PFSK-1 (cell line): ENCODE results near the gene C1orf35.

Source experiments
- FOXP2 ChIP-seq: optimal IDR thresholded peaks from 2 replicates; pipeline ENCODE3; 2011; ENCODE audit warnings: borderline replicate concordance, control low read depth, inconsistent platforms; ENCODE audit not compliant: insufficient read depth; ENCODE audit errors: extremely low read length, extremely low read depth
- POLR2AphosphoS5 ChIP-seq: IDR thresholded peaks from 2 replicates; pipeline ENCODE4 v1.6.1; 2012; ENCODE audit warnings: low read depth, mild to moderate bottlenecking, control low read depth, low read length, moderate library complexity
- SIN3A ChIP-seq: IDR thresholded peaks from 2 replicates; pipeline ENCODE4 v1.6.1; 2012; ENCODE audit warnings: mild to moderate bottlenecking, low read length, moderate library complexity, borderline replicate concordance; ENCODE audit not compliant: insufficient read depth
- TAF1 ChIP-seq: IDR thresholded peaks from 2 replicates; pipeline ENCODE4 v1.6.1; 2012; ENCODE audit warnings: low read length, control low read depth, borderline replicate concordance; ENCODE audit not compliant: insufficient read depth
- TF ChIP-seq, protein P1 (sequence below), 2 experiments: IDR thresholded peaks; 2 replicates each; pipeline versions ENCODE4 v1.6.1 to v1.8.0; 2011 to 2012; ENCODE audit warnings: low read depth in 2 of 2, low read length in 2 of 2, control low read depth in 1 of 2, inconsistent platforms in 1 of 2, mild to moderate bottlenecking in 1 of 2, moderate library complexity in 1 of 2; ENCODE audit not compliant: insufficient read depth in 1 of 2

Gene C1orf35

DNA sequence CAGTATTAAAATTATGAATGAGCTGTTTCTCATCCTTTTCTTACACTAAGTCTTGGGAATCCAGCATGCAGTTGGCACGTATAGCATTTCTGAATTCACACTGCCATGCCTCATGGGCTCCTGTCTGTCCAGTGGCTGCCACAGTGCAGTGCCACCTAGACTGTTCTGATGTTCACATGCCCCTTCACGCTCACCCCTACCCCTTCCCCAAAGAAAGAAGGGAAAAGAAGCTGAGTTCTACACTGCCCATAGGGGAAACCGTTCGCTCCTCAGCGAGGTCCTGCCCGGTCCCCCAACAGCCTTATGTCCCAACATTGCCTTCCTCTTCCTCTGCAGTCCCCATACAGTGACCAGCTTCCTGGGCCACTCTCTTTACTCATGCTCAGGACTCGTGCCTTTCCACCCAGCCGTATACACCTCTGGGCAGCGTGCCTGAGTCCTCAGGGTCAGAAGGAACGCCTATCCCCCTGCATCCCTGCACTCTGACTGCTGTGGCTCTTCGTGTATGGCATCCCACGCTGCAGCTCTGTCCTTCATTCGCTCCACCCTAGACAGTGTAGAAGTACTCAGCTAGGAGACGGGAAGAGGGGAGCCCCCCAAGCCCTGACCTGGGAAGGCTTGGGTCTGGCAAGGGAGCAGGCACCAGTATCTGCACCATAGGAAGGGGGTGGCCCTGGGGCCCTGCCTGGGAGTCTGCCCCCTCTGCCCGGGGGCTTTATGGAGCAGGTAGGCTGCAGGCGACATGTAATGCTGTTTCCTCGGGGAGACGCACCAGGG, 44.8 kb downstream of the C1orf35 start:
- TF ChIP-seq POLR2AphosphoS5: no peak
- no peak for TF ChIP-seq TAF1
- TF ChIP-seq, protein P1, sequence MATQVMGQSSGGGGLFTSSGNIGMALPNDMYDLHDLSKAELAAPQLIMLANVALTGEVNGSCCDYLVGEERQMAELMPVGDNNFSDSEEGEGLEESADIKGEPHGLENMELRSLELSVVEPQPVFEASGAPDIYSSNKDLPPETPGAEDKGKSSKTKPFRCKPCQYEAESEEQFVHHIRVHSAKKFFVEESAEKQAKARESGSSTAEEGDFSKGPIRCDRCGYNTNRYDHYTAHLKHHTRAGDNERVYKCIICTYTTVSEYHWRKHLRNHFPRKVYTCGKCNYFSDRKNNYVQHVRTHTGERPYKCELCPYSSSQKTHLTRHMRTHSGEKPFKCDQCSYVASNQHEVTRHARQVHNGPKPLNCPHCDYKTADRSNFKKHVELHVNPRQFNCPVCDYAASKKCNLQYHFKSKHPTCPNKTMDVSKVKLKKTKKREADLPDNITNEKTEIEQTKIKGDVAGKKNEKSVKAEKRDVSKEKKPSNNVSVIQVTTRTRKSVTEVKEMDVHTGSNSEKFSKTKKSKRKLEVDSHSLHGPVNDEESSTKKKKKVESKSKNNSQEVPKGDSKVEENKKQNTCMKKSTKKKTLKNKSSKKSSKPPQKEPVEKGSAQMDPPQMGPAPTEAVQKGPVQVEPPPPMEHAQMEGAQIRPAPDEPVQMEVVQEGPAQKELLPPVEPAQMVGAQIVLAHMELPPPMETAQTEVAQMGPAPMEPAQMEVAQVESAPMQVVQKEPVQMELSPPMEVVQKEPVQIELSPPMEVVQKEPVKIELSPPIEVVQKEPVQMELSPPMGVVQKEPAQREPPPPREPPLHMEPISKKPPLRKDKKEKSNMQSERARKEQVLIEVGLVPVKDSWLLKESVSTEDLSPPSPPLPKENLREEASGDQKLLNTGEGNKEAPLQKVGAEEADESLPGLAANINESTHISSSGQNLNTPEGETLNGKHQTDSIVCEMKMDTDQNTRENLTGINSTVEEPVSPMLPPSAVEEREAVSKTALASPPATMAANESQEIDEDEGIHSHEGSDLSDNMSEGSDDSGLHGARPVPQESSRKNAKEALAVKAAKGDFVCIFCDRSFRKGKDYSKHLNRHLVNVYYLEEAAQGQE (IDR thresholded peaks at IDR 0.05; ENCODE audit: insufficient read depth in 1 of 2, low read depth in 2 of 2, low read length in 2 of 2): no peak
- no peak for TF ChIP-seq FOXP2
- no peak for TF ChIP-seq SIN3A
